Smooth muscle cell (in vitro differentiated cells): ENCODE data around the gene UST. TPM values are rescaled to one million over a fixed set of nuclear protein-coding genes. Genes with fewer than 3 reads are reported as not detected.

Experiments used
- DNase-seq: peaks from one replicate; lab custom pipeline; 2025; ENCODE audit not compliant: unreplicated experiment; lab: John Stamatoyannopoulos, UW
- H2AFZ ChIP-seq: fragments of 200-600 bp; sonication (generic); 2 replicates; pipeline ENCODE4 v1.6.0; 2016; ENCODE audit warnings: antibody characterized with exemption, low read depth, mild to moderate bottlenecking
- H3F3A ChIP-seq: fragments of 200-600 bp; sonication (generic); 2 replicates; pipeline ENCODE4 v1.6.0; 2017; ENCODE audit warnings: antibody characterized with exemption, low read depth
- H3K27ac ChIP-seq: fragments of 200-600 bp; sonication (generic); 2 replicates; pipeline ENCODE4 v1.5.1; 2016; ENCODE audit warnings: low read depth, mild to moderate bottlenecking
- H3K27me3 ChIP-seq: fragments of 200-600 bp; sonication (generic); 2 replicates; pipeline ENCODE4 v1.6.1; 2016; ENCODE audit warnings: low read depth, mild to moderate bottlenecking
- H3K36me3 ChIP-seq: fragments of 200-600 bp; sonication (generic); 2 replicates; pipeline ENCODE4 v1.5.1; 2016; ENCODE audit warnings: low read depth
- H3K4me1 ChIP-seq: fragments of 200-600 bp; sonication (generic); 2 replicates; pipeline ENCODE4 v1.5.1; 2016; ENCODE audit warnings: low read depth
- H3K4me2 ChIP-seq: fragments of 200-600 bp; sonication (generic); 2 replicates; pipeline ENCODE4 v1.6.0; 2016; ENCODE audit warnings: mild to moderate bottlenecking
- H3K4me3 ChIP-seq: fragments of 200-600 bp; sonication (generic); 2 replicates; pipeline ENCODE4 v1.5.1; 2016; ENCODE audit warnings: mild to moderate bottlenecking
- H3K79me2 ChIP-seq: fragments of 200-600 bp; sonication (generic); 2 replicates; pipeline ENCODE4 v1.6.0; 2016; ENCODE audit warnings: low read depth, mild to moderate bottlenecking
- H3K9ac ChIP-seq: fragments of 200-600 bp; sonication (generic); 2 replicates; pipeline ENCODE4 v1.6.0; 2016; ENCODE audit warnings: low read depth
- H3K9me3 ChIP-seq: fragments of 200-600 bp; sonication (generic); replicated peaks from 2 replicates; pipeline ENCODE4 v1.5.1; 2016; ENCODE audit warnings: low read depth
- H4K20me1 ChIP-seq: fragments of 200-600 bp; sonication (generic); 2 replicates; pipeline ENCODE4 v1.6.0; 2016; ENCODE audit warnings: low read depth
- WGBS: methylation state at CpG from one replicate; pipeline ENCODE4 v1.1.7; 2016; ENCODE audit warnings: low lambda C conversion rate; 5-methylcytosine and 5-hydroxymethylcytosine counted together
- polyA plus RNA-seq: library from polyadenylated mRNA; unstranded; fragments of >200 nt; fragmentation: Nextera tagmentation; extraction: Ambion mirVana; gene quantifications from 2 replicates; pipeline ENCODE4 v1.2.1, GENCODE V29; 2016
- total RNA-seq: library from RNA; depleted of rRNA; stranded (reverse); fragments of >200 nt; gene quantifications from 2 replicates; pipeline ENCODE4 v1.2.3, GENCODE V29; 2014
- TF ChIP-seq, protein P1 (sequence below): fragments of 200-600 bp; sonication (generic); IDR thresholded peaks from 2 replicates; pipeline ENCODE4 v1.5.1; 2017; ENCODE audit warnings: borderline replicate concordance, mild to moderate bottlenecking, antibody characterized with exemption; ENCODE audit not compliant: insufficient read depth, poor library complexity, severe bottlenecking

The UST gene
- total and polyA plus RNA-seq, 2 experiments from 2014 or later = 16.1 to 19.5 TPM

DNA sequence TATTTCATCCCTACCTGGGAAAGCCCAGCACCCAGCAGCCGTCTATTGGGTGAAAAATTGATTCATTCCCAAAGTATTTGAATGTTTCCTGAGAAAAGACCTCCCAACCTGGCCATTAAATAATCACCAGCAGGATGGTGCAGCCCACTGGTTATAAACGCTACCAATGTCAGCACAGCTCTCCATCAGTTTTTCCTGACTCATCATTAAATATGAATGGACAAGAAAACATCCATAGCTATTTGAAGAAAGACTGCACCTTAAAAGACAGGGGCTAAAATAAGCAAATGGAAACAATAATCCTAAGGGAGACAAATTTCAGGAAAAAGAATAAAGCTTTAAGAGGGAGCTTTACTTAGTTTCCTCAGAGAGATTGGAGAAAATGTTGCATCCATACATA lies 261.9 kb downstream of the UST start:
- no peak overlapping the region for H3K4me3 ChIP-seq
- H3K79me2 ChIP-seq = no peaks in the 10 kb centered on the region
- WGBS = 90% methylated on average over 2 of the region's 2 CpGs
- H3F3A ChIP-seq = peaks cover 7% of the 10 kb centered on the region
- H3K9ac ChIP-seq = no peak overlapping the region
- H3K4me1 ChIP-seq = no peaks in the 10 kb centered on the region
- no peaks in the 10 kb centered on the region for H3K27me3 ChIP-seq
- H3K4me2 ChIP-seq = no peak overlapping the region
- no peaks in the 10 kb centered on the region for H3K9me3 ChIP-seq
- H3K36me3 ChIP-seq = no peaks in the 10 kb centered on the region
- no peak overlapping the region for H2AFZ ChIP-seq
- TF ChIP-seq, protein P1, sequence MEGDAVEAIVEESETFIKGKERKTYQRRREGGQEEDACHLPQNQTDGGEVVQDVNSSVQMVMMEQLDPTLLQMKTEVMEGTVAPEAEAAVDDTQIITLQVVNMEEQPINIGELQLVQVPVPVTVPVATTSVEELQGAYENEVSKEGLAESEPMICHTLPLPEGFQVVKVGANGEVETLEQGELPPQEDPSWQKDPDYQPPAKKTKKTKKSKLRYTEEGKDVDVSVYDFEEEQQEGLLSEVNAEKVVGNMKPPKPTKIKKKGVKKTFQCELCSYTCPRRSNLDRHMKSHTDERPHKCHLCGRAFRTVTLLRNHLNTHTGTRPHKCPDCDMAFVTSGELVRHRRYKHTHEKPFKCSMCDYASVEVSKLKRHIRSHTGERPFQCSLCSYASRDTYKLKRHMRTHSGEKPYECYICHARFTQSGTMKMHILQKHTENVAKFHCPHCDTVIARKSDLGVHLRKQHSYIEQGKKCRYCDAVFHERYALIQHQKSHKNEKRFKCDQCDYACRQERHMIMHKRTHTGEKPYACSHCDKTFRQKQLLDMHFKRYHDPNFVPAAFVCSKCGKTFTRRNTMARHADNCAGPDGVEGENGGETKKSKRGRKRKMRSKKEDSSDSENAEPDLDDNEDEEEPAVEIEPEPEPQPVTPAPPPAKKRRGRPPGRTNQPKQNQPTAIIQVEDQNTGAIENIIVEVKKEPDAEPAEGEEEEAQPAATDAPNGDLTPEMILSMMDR = no peak
- H3K27ac ChIP-seq = no peak overlapping the region
- no peak for DNase-seq
- no peaks in the 10 kb centered on the region for H4K20me1 ChIP-seq

- WGBS = 7% methylated on average over 6 of the region's 6 CpGs
- Histone ChIP-seq H2AFZ (no peak overlapping the region), H3F3A (peaks cover 8% of the 10 kb centered on the region), H4K20me1 (no peaks in the 10 kb centered on the region), H3K27ac (peak overlapping the region; percentile 69), H3K79me2 (no peaks in the 10 kb centered on the region), H3K4me2 (peak overlapping the region; percentile 60), H3K27me3 (no peaks in the 10 kb centered on the region), H3K9me3 (no peaks in the 10 kb centered on the region), H3K9ac (no peak overlapping the region), H3K4me3 (no peak overlapping the region), H3K4me1 (peaks cover 7% of the 10 kb centered on the region), H3K36me3 (no peaks in the 10 kb centered on the region)
- TF ChIP-seq, protein P1 = no peak
- DNase-seq = no peak
Observed at GRCh38 chr6:149012040-149012545, 265.3 kb downstream of the UST start.

- Histone ChIP-seq H4K20me1 (no peaks in the 10 kb centered on the region), H3K79me2 (no peaks in the 10 kb centered on the region), H3K4me2 (peak overlapping the region; percentile 62), H3K36me3 (no peaks in the 10 kb centered on the region), H2AFZ (no peak overlapping the region), H3F3A (peaks cover 5% of the 10 kb centered on the region), H3K9ac (no peak overlapping the region), H3K27me3 (no peaks in the 10 kb centered on the region), H3K4me3 (no peak overlapping the region), H3K27ac (peak overlapping the region; percentile 59), H3K9me3 (no peaks in the 10 kb centered on the region), H3K4me1 (peaks cover 7% of the 10 kb centered on the region)
- TF ChIP-seq, protein P1 = no peak
- 53% methylated on average over 6 of the region's 6 CpGs for WGBS
- DNase-seq = no peak
Observed at GRCh38 chr6:149013586-149014344, 266.9 kb downstream of the UST start.
